Measurements from ENCODE around the gene SCOC.
A peak's percentile ranks its signal among the peaks of the same experiment; 100 is the strongest.

Gene SCOC

DNA sequence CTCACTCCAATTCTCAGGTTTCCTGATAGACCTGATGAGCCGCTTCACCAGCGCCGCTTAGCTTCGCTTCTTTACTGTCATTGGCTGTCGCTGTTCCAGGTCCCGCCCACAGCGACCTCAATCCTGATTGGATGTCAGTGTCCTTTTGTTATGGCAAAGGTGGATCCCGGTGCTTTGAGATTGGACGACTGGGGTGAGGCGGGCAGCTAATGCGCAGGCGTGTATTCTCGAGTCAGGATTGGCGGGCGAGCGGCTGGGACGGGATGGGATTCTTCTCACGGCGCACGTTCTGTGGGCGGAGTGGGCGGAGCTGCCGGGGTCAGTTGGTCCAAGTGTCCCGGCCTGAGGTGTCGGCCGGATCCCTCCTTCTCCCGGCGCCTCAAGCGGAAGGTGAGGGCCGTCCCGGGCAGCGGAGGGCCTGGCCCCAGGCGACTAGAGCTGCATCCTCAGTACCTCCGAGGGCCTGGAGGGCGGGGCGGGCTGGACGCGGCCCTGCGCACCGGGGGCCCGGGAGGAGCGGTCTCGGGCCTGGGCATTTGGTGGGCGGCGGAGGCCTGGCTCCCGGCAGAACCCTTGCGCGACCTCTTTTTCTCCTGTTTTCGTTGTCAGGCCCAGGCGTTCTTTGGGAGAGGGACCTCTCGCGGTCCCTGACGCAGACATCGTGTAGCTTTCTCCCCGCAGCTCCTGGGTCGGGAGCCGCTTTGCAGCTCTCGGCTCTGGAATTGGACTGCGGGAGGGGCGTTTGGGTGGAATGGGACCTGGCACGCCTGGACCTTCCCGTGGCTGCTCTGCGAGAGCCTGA lies at the start of gene SCOC:
SCOC (plus strand) TSS at position 319 of the 802 bp plus-strand sequence. CDS start 5,525 bp downstream, outside the sequence.
- DNase-seq: peak; percentile 98

DNA sequence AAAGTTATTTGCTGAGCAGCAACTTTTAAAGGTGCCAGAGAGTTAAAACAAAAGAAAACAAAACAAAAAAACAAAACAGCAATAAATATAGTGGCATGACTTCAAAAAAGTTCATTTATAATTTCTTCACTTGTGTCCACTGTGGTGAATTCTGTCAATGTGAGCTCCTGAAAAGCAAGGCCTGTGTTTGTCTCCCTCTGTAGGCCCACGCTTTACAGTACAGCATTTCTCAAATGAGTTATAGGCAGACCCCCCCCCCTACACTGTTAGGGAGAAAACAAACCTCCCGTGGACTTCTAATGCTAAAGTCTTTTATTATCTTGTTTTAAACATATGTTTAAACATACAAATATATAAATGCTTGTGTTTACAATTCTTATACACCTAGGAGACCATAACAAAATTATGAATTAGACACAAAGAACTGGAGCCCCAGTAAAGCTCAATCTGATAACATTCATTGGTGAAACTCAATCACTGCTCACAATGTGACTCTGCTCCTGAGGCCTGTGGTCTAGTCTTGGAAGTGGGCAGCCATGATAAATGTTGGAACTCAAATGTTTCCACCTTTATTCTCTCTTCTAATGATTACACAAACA lies 47.0 kb upstream of the SCOC start:
- DNase-seq: no peak

DNA sequence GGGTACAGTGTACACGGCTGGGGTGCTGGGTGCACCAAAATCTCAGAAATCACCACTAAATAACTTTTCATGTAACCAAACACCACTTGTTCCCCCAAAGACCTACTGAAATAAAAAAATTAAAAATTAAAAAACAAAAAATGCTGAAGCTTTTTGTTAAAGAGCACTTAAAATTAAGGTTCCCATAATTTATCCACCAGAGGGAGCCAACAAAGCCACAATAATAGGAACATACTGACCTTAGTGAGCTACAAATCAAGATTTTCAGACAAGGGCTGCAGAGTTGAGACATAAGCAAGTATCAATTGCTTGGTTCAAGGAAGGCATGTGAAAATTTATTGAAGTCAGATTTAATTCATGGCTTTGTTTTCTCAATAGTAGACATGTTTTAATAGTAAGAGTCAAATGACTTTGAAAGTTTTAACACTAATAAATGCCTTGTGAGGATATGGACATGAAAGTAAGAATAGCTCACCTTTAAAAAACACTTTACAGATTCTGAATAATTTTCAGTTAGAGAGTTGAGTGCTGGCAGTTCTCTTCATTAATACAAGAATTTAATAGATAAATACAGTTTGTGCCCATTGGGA lies 43.0 kb upstream of the SCOC start:
- peak; percentile 8 for DNase-seq

DNA sequence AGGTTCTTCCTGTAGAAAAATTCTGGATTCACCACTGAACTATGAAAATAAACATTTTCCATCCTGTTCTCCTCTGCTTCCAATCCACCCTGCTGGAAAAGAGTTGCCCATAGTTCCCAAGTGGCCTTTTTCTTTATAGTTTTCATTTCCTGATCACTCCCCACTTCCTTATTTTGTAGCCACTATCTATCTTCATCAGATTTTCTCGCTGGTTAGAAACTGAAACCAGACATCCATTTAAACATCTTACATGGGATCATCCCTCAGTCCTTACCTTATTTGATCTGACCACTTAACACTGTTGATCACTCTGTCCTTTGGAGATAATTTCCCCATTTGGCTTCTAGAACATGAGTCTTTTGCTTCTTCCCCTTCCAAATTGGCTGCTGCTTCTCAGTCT lies 42.2 kb upstream of the SCOC start:
- no peak for DNase-seq

DNA sequence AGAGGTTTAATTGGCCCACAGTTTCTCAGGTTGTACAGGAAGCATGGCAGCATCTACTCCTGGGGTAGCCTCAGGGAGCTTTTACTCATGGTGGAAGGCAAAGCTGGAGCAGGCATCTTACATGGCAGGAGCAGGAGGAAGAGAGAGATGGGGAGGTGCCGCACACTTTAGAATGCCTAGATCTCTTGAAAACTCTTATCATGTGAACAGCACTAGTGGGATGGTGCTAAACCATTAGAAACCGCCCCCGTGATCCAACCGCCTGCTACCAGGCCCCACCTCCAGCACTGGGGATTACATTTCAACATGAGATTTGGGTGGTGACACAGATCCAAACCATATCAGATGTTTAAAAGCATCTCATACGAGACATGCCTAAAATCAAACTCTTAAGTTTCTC lies 41.6 kb upstream of the SCOC start:
- no peak for DNase-seq

DNA sequence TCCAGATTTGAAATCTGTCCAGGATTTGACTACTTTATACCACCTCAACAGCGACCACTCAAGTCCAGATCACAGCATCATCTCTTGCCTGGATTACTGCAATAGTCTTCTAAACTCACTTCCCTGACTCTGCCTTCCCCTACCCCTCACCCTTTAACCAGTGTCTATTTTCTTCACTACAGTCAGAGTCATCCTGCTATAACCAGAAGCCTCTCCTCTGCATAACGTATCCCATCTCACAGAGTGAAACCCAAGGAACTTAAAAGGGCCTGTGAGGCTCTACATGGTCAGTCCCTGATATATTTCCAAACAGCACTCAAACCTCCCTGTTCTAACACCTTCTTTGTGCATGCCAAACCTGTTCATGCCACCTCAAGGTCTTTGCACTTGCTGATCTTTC lies 40.7 kb upstream of the SCOC start:
- DNase-seq: no peak

DNA sequence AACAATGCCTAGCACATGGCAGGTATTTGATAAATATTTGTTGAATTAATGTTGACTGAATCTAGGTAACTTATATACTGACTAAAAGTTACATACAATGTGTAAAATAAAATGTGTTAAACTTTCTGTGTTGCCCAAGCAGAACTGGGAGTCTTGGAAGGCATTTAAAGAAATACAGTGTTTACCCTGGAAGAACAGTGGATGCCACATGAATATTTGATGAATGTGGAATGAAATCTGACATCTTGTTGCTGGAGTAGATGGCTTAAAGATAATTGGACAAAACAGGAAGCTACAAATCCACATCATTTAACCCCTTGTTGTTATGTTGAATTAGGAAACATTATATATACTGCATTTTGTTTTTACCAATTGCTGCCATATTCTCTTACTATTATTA lies 39.9 kb upstream of the SCOC start:
- DNase-seq: no peak

DNA sequence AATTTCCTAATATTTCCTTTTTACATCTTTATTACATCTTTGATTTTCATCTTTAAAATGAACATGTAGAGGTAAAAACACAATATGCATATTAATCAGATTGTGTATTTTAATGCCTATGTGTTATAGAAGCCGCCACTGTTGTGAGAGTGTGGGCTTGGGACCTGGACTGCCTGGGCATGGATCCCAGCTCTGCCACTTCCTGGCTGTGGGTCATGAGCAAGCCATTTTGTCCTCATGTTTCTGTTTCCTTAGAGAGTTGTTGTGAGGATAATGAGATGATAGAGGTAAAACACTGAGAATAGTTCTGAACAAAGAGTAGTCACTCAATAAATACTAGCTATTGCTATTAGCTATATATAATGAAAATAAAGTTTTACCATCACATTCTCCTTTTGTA lies 38.4 kb upstream of the SCOC start:
- DNase-seq: no peak

DNA sequence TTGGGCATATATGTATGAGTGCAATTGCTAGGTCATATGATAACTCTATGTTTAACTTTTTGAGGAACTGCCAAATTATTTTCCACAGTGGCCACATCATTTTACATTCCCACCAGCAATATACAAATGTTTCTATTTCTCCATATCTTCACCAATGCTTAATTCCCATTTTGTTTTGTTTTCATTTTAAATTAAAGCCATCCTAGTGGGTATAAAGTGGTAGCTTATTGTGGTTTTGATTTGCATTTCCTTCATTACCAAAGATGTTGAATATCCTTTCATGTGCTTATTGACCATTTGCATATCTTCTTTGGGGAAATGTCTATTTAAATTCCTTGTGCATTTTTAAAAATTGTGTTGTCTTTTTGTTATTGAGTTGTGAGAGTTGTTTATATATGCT lies 36.7 kb upstream of the SCOC start:
- no peak for DNase-seq

DNA sequence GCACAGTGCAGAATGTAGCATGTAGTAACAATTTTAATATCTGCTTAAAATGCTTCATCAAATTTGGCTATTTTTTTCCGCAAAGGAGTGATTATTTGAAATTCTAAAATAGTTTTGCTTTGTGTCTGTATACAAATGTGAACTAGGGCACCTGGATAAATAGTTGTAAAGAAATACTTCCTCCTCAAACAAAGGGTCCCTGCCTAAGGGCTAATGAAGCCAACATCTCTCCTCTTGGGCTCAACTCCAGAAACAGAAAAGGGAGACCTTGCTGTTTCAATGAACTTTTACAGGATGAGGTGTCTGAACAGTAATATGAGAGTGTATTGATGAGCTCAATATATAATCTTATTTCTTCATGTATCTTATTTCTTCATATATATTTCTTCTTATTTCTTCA lies 30.8 kb upstream of the SCOC start:
- DNase-seq: no peak

DNA sequence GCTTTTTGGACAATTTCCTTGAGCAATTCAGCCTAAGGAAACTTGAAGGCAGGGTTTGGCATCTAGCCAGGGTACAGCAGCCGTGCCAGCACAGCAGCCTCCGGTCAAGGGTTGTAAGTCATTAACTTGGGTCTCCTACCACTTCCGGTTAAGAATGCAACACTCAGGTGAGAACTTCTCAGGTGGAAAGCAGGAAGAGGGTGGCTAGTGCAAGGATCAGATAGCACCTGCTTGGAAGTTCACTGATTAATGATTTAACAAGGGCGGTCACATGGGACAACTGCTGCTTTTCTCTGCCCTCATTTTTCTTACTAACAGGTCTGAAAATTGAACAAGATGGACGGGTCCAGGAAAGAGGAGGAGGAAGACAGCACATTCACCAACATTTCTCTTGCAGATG lies 30.1 kb upstream of the SCOC start:
- no peak for DNase-seq

DNA sequence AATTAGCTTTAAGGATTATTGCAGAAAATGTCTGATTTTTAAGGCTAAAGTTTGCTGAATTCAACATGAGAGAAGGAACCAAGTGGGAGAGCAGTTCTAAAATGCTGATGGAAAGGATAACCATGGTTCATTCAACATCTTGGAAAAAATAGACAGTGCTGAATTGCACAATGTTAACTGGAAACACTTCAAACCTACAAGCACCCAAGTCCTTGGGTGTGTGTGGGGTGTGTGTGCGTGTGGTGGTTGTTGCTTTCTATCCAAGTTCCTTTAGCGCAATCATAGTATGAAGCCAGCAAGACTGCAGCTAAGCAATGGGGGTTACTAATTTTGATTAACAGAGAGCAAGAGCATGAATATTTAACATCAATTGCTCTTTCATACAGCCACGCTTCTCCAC lies 29.3 kb upstream of the SCOC start:
- no peak for DNase-seq

DNA sequence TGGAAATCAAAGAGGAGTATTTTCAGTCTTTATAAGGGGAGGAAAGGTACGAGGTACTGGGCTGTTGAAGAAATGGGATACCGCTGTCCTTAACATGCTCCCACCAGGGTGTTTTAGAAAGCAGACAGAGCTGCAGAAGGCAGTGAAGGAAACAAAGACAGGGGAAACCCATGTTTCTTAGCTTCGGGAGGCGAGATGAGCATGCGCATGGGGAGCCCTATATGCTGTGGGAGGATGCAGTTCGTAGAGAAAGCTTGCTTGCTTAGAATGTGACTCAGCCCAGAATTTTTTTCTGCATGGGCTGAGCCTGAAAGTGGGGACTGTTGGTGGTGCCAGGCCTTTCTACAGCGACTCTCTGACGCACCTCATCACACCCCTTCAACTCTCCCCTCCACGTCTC lies 28.8 kb upstream of the SCOC start:
- DNase-seq: no peak

DNA sequence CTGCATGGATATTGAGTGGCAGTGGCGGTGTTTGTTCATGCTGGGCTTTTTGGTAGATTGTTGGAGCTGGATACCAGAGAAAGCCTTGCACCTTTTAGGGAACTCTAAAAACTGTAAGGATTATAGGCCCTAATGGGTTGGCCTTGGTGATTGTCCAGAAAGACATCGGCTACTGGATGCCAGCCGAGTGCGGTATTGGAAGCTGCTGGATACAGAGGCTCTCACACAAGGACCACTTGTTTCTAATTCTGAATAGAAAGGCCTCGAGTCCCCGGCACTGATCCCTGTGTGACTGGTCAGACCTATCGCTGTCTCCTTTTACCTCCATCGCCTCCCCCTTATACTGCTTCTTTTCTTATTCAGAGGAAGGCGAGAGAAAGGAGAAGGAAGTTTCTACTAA lies 27.3 kb upstream of the SCOC start:
- DNase-seq: no peak

DNA sequence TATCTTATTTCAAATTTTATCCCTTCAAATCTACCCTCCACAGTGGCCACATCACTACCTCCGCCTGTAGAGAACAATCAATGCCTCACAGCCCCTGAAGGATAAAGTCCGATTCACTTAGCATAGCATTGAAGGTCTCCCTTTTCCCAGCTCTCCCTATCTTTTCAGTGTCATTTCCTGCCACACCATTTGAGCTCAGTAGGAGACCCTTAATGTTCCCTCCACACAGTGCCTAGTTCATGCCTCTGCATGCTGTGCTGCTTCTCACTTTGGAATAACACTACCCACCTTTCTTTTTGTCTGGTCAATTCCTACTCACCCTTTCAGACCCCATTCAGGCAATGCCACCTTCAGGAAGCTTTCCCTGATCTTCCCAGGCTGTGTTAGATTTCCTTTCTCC lies 23.6 kb upstream of the SCOC start:
- DNase-seq: no peak

DNA sequence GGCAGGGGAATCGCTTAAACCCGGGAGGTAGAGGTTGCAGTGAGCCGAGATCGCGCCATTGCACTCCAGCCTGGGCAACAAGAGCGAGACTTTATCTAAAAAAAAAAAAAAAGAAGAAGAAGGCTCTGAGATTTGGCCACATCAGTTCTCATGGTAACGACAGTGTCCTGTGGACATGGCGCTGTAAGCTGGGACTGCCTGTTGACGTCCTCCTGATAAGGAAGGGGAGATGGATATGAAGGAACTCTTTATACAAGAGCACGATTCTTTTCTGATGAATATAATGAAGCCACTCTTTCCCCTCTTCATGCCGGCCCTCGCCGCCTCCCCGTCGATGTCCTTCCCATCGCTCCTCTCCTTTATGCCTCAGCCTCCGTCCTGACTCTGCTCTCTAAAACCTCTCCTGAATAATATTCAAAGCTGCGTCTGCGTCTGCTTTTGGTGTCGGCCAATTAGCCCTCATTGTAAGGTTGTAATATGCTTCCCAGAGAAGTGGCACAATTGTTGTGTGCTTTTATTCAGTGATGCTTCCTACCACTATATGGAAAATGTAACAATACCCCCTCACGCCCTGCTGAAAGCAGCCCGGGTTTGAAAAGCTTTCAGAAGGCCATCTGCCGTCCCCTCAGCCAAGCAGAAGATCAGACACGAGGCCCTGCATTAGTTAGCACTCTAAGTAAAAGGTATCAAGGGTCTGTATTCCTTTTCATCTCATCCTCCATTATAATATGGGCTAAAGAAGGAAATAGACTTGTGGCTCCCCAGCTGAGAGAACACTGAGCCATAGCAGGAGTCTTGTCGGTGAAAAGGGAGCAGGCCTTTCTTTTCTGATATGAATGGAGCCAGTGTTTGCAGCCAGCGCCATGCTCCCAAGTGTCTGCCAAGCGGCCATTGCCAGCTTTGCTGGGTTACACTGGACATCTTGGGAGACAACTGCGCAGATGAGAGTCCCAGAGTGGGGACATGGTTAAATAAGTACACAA lies 22.1 kb upstream of the SCOC start:
- no peak for DNase-seq

DNA sequence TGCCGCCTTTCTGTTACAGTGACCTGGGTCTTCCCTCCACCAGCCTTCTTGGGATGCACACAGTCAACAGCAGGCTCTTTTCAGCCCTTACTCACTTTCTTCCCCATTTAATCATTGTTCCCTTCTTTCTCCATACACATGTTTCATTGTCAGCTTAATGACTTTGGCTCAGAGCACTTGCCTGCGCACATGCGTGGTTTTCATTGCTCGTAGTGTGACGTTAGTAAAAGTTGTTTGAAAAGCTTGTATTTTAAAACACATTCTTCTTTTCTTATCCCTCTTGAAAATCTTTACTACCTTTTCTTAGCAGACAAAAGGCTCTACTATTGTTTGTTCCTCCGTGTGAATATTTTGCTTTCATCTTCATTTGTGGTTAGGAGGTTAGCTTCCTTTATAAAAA lies 19.7 kb upstream of the SCOC start:
- DNase-seq: no peak

DNA sequence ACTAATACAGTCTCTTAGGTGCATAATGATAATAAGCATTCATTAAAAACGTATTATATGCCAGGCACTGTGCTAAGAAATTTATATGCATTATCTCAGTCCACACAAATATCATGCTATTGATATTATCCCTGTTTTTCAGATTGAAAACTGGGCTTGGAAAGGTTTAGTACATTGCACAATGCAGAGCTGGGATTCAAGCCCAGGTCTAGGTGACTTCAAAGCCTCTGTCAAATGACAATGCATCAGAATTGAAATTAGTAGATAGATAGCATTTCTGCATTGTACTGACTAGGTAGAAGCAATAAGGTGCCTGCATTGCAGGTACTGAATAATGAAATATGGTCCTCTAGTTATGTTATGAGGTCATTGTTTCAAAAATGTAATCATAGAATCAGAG lies 18.2 kb upstream of the SCOC start:
- no peak for DNase-seq

DNA sequence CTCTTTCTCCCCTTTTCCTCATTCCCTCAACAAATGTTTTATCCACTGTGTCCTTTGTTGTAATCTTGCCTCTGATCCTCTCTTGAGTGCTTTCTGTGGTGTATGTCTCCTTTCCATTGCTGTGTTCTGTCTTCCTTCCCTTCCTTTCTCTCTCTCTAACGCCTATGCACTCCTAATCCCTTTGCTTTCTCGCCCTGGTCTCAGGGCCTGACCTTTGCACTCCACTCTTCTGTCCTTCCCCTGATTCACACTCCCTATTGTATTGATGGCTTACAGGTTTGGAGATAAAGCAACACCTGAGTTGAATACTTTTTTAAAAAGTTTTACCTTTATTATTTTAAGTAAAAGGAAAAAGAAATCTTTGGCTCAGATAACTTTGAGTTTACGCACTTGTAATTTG lies 15.6 kb upstream of the SCOC start:
- DNase-seq: no peak

DNA sequence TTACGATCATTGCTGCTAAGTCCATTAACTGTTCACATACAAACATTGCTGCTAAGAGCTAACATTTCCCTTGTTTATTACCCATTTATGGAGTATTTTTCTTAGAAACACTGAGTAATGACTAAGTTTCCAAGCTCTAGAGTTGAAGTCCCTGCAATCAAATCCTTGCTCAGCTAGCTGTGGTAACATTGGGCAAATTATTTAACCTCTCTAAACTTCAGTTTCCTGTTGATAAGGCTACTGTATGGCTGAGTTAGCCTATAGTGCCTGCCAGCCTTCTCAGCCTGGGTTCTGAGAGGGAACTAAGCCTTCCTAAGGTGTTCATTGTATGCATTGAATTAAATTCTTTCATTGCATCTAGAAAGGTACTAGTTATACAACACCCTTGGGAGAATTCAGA lies 15.2 kb upstream of the SCOC start:
- no peak for DNase-seq

DNA sequence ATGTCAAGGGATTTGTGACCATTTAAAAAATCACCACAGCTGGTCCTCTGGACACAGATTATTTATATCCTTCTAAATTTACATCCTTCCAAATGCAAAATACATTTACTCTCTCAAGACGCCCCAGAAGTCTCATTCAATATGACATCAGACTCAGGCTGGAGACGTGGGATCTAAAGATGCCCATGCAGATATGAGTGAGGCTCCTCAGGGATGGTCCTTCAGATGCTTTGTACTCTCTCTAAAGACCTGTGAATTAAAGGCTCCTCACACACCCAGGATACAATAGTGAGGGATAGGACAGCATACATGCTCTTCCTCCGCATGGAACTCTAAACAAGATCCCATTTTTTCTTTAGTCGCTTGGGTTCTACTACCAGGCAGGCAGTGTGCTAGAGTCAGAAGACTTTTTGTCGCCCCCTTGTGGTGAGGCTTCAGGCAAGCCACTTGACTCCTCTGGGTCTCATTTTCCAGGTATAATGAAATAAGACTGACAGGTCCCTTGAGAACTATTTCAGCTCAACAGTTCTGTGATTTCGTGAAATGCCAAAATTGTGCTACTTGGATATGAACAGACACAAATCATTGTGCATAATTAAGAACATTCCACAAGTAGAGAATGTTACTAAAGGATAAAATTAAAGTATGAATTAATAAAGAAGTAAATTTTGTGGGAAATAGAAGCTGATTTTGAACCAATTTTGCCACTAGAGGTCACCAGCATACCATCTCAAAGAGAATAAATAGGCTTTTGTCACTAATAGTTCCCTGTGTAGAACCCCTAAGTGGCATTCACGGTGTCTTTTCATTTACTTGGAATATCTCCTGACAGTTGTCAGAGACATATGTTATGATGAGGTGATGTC lies 13.7 kb upstream of the SCOC start:
- peak; percentile 78 for DNase-seq

DNA sequence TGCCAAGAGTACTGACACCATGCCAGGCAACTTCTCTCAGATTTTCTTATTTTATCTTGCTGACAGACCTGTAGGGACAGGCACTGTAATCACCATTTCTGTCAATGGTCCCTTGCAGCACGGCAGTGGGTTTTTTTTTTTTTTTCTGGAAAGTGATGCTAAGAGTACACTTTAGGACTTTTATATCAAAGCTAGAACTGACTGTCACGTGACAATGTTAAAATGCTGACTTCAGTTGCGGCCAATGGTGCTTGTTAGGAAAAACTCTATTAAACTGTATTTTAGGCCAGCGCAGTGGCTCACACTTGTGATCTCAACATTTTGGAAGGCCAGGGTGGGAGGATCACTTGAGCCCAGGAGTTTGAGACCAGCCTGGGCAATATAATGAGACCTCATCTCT lies 12.3 kb upstream of the SCOC start:
- no peak for DNase-seq

Measured in CD4-positive, alpha-beta T cell treated with Interleukin-21 for 1 hour (primary cell).